HFFc6 (cell line): Measurements from ENCODE around the gene SLCO2A1. TPM values are rescaled to one million over a fixed set of nuclear protein-coding genes. Genes with fewer than 3 reads are reported as not detected.

Experiments
- DNase-seq: peaks from one replicate; pipeline ENCODE4 v3.0.0-alpha.2; 2018
- H3K27ac Mint-ChIP-seq: 2 replicates; pipeline ENCODE4 v1.8.0; 2020; ENCODE audit warnings: mild to moderate bottlenecking, mixed read lengths
- H3K27me3 Mint-ChIP-seq: 2 replicates; pipeline ENCODE4 v1.8.0; 2021; ENCODE audit warnings: mild to moderate bottlenecking, moderate library complexity, mixed read lengths; ENCODE audit not compliant: insufficient read depth
- H3K36me3 Mint-ChIP-seq: 2 replicates; pipeline ENCODE4 v1.8.0; 2021; ENCODE audit warnings: low read depth, mixed read lengths
- H3K4me1 Mint-ChIP-seq: 2 replicates; pipeline ENCODE4 v1.8.0; 2020; ENCODE audit warnings: low read depth, mixed read lengths
- H3K4me3 Mint-ChIP-seq: 2 replicates; pipeline ENCODE4 v1.8.0; 2020; ENCODE audit warnings: mild to moderate bottlenecking, moderate library complexity, mixed read lengths
- H3K9me3 Mint-ChIP-seq: 2 replicates; pipeline ENCODE4 v1.8.0; 2020; ENCODE audit warnings: mild to moderate bottlenecking, mixed read lengths
- CTCF ChIP-seq: fragments of 200-600 bp; sonication (generic); IDR thresholded peaks from 2 replicates; pipeline ENCODE4 v1.5.0; 2021; ENCODE audit warnings: antibody characterized with exemption, mild to moderate bottlenecking
- total RNA-seq, 6 experiments: library from RNA; stranded (reverse); fragmentation: NEBNext Ultra II Directional; extraction: Animal tissue kit (Norgen Biotek cat#: 25700); gene quantifications; 2 replicates in 1 of 6; 3 replicates in 5 of 6; pipeline ENCODE4 v1.2.3, GENCODE V29; 2021

SLCO2A1 gene
- total RNA-seq, 6 experiments from 2014 or later = 0.13 to 0.17 TPM; not detected in 4

- Mint-ChIP-seq H3K27ac (no peak overlapping the region), H3K27me3 (peaks cover 29% of the 10 kb centered on the region), H3K9me3 (no peaks in the 10 kb centered on the region), H3K4me1 (no peaks in the 10 kb centered on the region), H3K4me3 (no peak overlapping the region), H3K36me3 (no peaks in the 10 kb centered on the region)
- no peak for DNase-seq
- TF ChIP-seq CTCF = no peak
Observed at GRCh38 chr3:133887074-133887802, 142.5 kb downstream of the SLCO2A1 start.

DNA sequence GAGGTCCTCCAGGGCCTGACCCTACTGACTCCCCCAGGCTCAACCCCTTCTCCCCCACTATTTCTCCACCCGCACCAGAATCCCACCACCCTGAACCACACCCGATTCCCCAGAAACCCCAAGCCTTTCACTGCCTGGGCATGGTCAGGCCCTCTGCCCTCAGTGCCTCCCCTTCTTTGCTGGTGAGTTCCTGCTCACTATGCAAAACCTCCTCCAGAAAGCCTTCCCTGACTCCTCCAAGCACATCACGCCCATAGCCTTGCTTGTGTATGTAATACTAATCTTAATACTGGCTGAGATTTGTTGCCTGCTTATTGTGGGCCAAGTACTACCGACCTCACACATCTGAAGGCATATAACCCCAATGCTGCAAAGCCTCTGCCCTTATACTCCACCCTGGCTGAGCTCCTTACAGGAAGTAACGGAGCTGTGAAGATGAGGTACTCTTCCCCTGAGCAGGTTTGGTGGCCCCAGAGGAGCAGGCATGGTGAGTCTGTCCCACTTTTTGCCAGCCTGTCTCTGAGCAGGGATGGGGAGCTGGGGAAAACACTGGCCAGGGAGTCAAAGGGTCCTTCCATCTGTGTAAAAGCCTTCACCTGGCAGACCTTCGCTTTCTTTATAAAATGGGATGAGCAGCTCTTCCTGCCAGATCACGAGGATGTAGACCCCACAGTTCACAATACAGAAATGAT, 143.5 kb downstream of the SLCO2A1 start:
- no peaks in the 10 kb centered on the region for H3K36me3 Mint-ChIP-seq
- no peaks in the 10 kb centered on the region for H3K4me1 Mint-ChIP-seq
- H3K4me3 Mint-ChIP-seq = no peak overlapping the region
- H3K27me3 Mint-ChIP-seq = peaks cover 23% of the 10 kb centered on the region
- H3K27ac Mint-ChIP-seq = no peak overlapping the region
- H3K9me3 Mint-ChIP-seq = no peaks in the 10 kb centered on the region
- TF ChIP-seq CTCF = no peak
- DNase-seq = no peak

- Mint-ChIP-seq H3K4me1 (no peaks in the 10 kb centered on the region), H3K27me3 (peaks cover 23% of the 10 kb centered on the region), H3K9me3 (no peaks in the 10 kb centered on the region), H3K27ac (no peak overlapping the region), H3K36me3 (no peaks in the 10 kb centered on the region), H3K4me3 (no peak overlapping the region)
- DNase-seq = no peak
- TF ChIP-seq CTCF = no peak
Observed at GRCh38 chr3:133884887-133885711, 144.6 kb downstream of the SLCO2A1 start.

- no peak for DNase-seq
- no peak overlapping the region for H3K4me3 Mint-ChIP-seq
- no peaks in the 10 kb centered on the region for H3K4me1 Mint-ChIP-seq
- peaks cover 23% of the 10 kb centered on the region for H3K27me3 Mint-ChIP-seq
- H3K36me3 Mint-ChIP-seq = no peaks in the 10 kb centered on the region
- no peaks in the 10 kb centered on the region for H3K9me3 Mint-ChIP-seq
- H3K27ac Mint-ChIP-seq = no peak overlapping the region
- TF ChIP-seq CTCF = no peak
Observed at GRCh38 chr3:133884054-133884886, 145.5 kb downstream of the SLCO2A1 start.

GRCh38 chr3:133883641-133884040, 146.1 kb downstream of the SLCO2A1 start:
- TF ChIP-seq CTCF = no peak
- no peak overlapping the region for H3K4me3 Mint-ChIP-seq
- DNase-seq = no peak
- no peaks in the 10 kb centered on the region for H3K9me3 Mint-ChIP-seq
- peaks cover 19% of the 10 kb centered on the region for H3K27me3 Mint-ChIP-seq
- no peaks in the 10 kb centered on the region for H3K36me3 Mint-ChIP-seq
- H3K4me1 Mint-ChIP-seq = no peaks in the 10 kb centered on the region
- H3K27ac Mint-ChIP-seq = no peak overlapping the region
